HCT116 (cell line): ENCODE results near the gene ADCY2. TPM values are rescaled to one million over a fixed set of nuclear protein-coding genes. Genes with fewer than 3 reads are reported as not detected.

Experiments used
- ATAC-seq: fragments of 200-7000 bp; cut with Tn5 transposase; 2 replicates; pipeline ENCODE4 v1.9.1; 2020; ENCODE audit warnings: mild to moderate bottlenecking, moderate library complexity
- BruUV-seq: library from RNA; stranded (reverse); fragments of 400-500 nt; replicated peaks from 2 replicates; lab custom pipeline; 2021; lab: Mats Ljungman, UMichigan
- CTCF ChIA-PET: fragments of 300-600 bp; sonication (Branson Sonifier 250); formaldehyde crosslinking; loops from one replicate; lab custom pipeline; 2021; ENCODE audit warnings: antibody characterized with exemption; lab: Charles Lee
- POLR2A ChIA-PET: fragments of 300-600, 350-600 bp; sonication (Branson Sonifier 250); formaldehyde crosslinking; loops from one replicate; lab custom pipeline; 2021; ENCODE audit warnings: antibody characterized with exemption; lab: Charles Lee
- RAD21 ChIA-PET, 2 experiments: fragments of 300-600 bp; sonication (Branson Sonifier 250); formaldehyde crosslinking; loops; one replicate each; lab custom pipeline; 2023; ENCODE audit warnings: low total read pairs in 2 of 2; ENCODE audit not compliant: uncharacterized antibody in 2 of 2, unreplicated experiment in 2 of 2, low non-redundant PET in 1 of 2; lab: Charles Lee
- DNase-seq: peaks from one replicate; pipeline ENCODE4 v3.0.0-alpha.2; 2010; ENCODE audit warnings: low read depth, low spot score
- H2AFZ ChIP-seq: fragments of 200-600 bp; shearing (Covaris generic), sonication (generic); 2 replicates; pipeline ENCODE4 v1.6.1; 2017; ENCODE audit warnings: low read depth, mixed run types, mixed read lengths, antibody characterized with exemption, low read length; ENCODE audit not compliant: poor library complexity, severe bottlenecking
- H3K27ac ChIP-seq: 2 replicates; pipeline ENCODE4 v1.5.1; 2012; ENCODE audit warnings: low read depth, low read length
- H3K27me3 ChIP-seq: fragments of 200-600 bp; sonication (generic); 2 replicates; pipeline ENCODE4 v1.6.1; 2016; ENCODE audit warnings: mixed run types, low read length, mixed read lengths; ENCODE audit not compliant: insufficient read depth
- H3K36me3 ChIP-seq, 2 experiments: fragments of 200-500 bp in 1 of 2; fragments of 200-600 bp in 1 of 2; sonication (Bioruptor generic) in 1 of 2; sonication (generic) in 1 of 2; 2 replicates each; pipeline versions ENCODE4 v1.5.1 to v1.6.1; 2014 to 2016; ENCODE audit warnings: low read length in 2 of 2, inconsistent platforms in 1 of 2, mixed read lengths in 1 of 2, mixed run types in 1 of 2; ENCODE audit not compliant: insufficient read depth in 2 of 2, control insufficient read depth in 1 of 2
- H3K4me1 ChIP-seq, 2 experiments: fragments of 200-600 bp in 1 of 2; sonication (generic) in 1 of 2; 2 replicates each; pipeline versions ENCODE4 v1.5.1 to v1.6.1; 2012 to 2017; ENCODE audit warnings: low read length in 2 of 2, inconsistent platforms in 1 of 2, mild to moderate bottlenecking in 1 of 2, mixed read lengths in 1 of 2, mixed run types in 1 of 2, moderate library complexity in 1 of 2; ENCODE audit not compliant: insufficient read depth in 2 of 2, control insufficient read depth in 1 of 2
- H3K4me2 ChIP-seq: fragments of 200-600 bp; sonication (generic); 2 replicates; pipeline ENCODE4 v1.6.1; 2017; ENCODE audit warnings: mixed run types, low read length, mixed read lengths
- H3K4me3 ChIP-seq, 2 experiments: fragments of 200-600 bp in 1 of 2; sonication (generic) in 1 of 2; replicated peaks in 1 of 2; 2 replicates each; pipeline ENCODE4 v1.5.1; 2011 to 2016; ENCODE audit warnings: low read length in 2 of 2, control low read depth in 1 of 2, low read depth in 1 of 2, mild to moderate bottlenecking in 1 of 2, mixed read lengths in 1 of 2, mixed run types in 1 of 2
- H3K79me2 ChIP-seq: fragments of 200-600 bp; sonication (generic); 2 replicates; pipeline ENCODE4 v1.6.1; 2017; ENCODE audit warnings: mild to moderate bottlenecking, mixed run types, low read length, moderate library complexity, mixed read lengths; ENCODE audit not compliant: insufficient read depth
- H3K9ac ChIP-seq: fragments of 200-600 bp; sonication (generic); 2 replicates; pipeline ENCODE4 v1.6.1; 2016; ENCODE audit warnings: low read length, mixed read lengths
- H3K9me2 ChIP-seq: fragments of 200-600 bp; sonication (generic), shearing (Covaris generic); 2 replicates; pipeline ENCODE4 v1.6.1; 2017; ENCODE audit warnings: mixed run types, mild to moderate bottlenecking, moderate library complexity; ENCODE audit not compliant: insufficient read depth
- H3K9me3 ChIP-seq, 2 experiments: fragments of 200-500 bp in 1 of 2; fragments of 200-600 bp in 1 of 2; sonication (Bioruptor generic) in 1 of 2; sonication (generic) in 1 of 2; 2 replicates each; pipeline ENCODE4 v1.6.1; 2014 to 2017; ENCODE audit warnings: low read length in 2 of 2, mixed read lengths in 2 of 2, inconsistent platforms in 1 of 2, low read depth in 1 of 2, mild to moderate bottlenecking in 1 of 2, mixed run types in 1 of 2, moderate library complexity in 1 of 2; ENCODE audit not compliant: control insufficient read depth in 1 of 2, insufficient read depth in 1 of 2
- H4K20me1 ChIP-seq: fragments of 200-600 bp; sonication (generic), shearing (Covaris generic); 2 replicates; pipeline ENCODE4 v1.6.1; 2017; ENCODE audit warnings: mixed run types, mild to moderate bottlenecking, moderate library complexity; ENCODE audit not compliant: insufficient read depth
- CBX3 ChIP-seq: IDR thresholded peaks from 2 replicates; pipeline ENCODE4 v1.6.1; 2012; ENCODE audit warnings: low read depth
- CEBPB ChIP-seq: IDR thresholded peaks from 2 replicates; pipeline ENCODE4 v1.6.1; 2012; ENCODE audit warnings: low read depth
- ELF1 ChIP-seq: IDR thresholded peaks from 2 replicates; pipeline ENCODE4 v1.6.1; 2012; ENCODE audit warnings: low read depth, borderline replicate concordance
- EZH2phosphoT487 ChIP-seq: fragments of 200-600 bp; IDR thresholded peaks from 2 replicates; pipeline ENCODE4 v1.6.1; 2018; ENCODE audit warnings: antibody characterized with exemption, borderline replicate concordance
- MAX ChIP-seq: IDR thresholded peaks from 2 replicates; pipeline ENCODE4 v1.6.1; 2012
- POLR2AphosphoS5 ChIP-seq: IDR thresholded peaks from 2 replicates; pipeline ENCODE4 v1.6.1; 2011; ENCODE audit warnings: mild to moderate bottlenecking, low read depth, low read length, moderate library complexity
- RAD21 ChIP-seq: IDR thresholded peaks from 2 replicates; pipeline ENCODE4 v1.6.1; 2012; ENCODE audit warnings: low read depth, mild to moderate bottlenecking
- REST ChIP-seq: IDR thresholded peaks from 2 replicates; pipeline ENCODE4 v1.6.1; 2012; ENCODE audit warnings: low read depth
- SIN3A ChIP-seq: IDR thresholded peaks from 2 replicates; pipeline ENCODE4 v1.6.1; 2012; ENCODE audit warnings: low read depth
- SRF ChIP-seq: IDR thresholded peaks from 2 replicates; pipeline ENCODE4 v1.6.1; 2012; ENCODE audit warnings: low read depth
- TCF7L2 ChIP-seq: IDR thresholded peaks from 2 replicates; pipeline ENCODE4 v1.7.0; 2011; ENCODE audit warnings: borderline replicate concordance, inconsistent platforms; ENCODE audit not compliant: insufficient read depth, insufficient read length; ENCODE audit errors: extremely low read depth
- YY1 ChIP-seq: IDR thresholded peaks from 2 replicates; pipeline ENCODE4 v1.6.1; 2011; ENCODE audit warnings: low read length, low read depth, moderate library complexity, mild to moderate bottlenecking; ENCODE audit not compliant: insufficient replicate concordance; ENCODE audit errors: extremely low read depth
- ZBTB33 ChIP-seq: IDR thresholded peaks from 2 replicates; pipeline ENCODE4 v1.6.1; 2011; ENCODE audit warnings: mild to moderate bottlenecking, low read length, moderate library complexity; ENCODE audit not compliant: insufficient replicate concordance; ENCODE audit errors: extremely low read depth
- ZFX ChIP-seq: fragments of 450-650 bp; IDR thresholded peaks from 2 replicates; pipeline ENCODE4 v1.6.1; 2017
- ZNF274 ChIP-seq: fragments of 200-500 bp; sonication (Bioruptor generic); IDR thresholded peaks from 2 replicates; pipeline ENCODE4 v1.6.1; 2014; ENCODE audit warnings: mild to moderate bottlenecking, low read depth, low read length, inconsistent platforms
- intact Hi-C: fragments of 100-400 bp; cut with micrococcal nuclease; formaldehyde crosslinking; loops from 2 replicates; pipeline ENCODE4 v1.10.0; 2022
- total RNA-seq: library from RNA; stranded (reverse); gene quantifications from one replicate; pipeline ENCODE4 v1.2.1, GENCODE V29; 2021; ENCODE audit not compliant: unreplicated experiment

Gene ADCY2
- total RNA-seq, 1 experiment from 2014 or later, result 0.15 TPM

GRCh38 chr5:7610531-7611177, 214.7 kb downstream of the ADCY2 start:
- CTCF ChIA-PET, result no interaction called here
- Histone ChIP-seq H3K4me3 (no peak overlapping the region), H3K9ac (no peak overlapping the region), H3K9me3 (peaks cover 5 to 11% of the 10 kb centered on the region in 2 experiments; a peak in 2 of 4 replicates), H4K20me1 (no peaks in the 10 kb centered on the region), H3K27me3 (no peaks in the 10 kb centered on the region), H2AFZ (no peak overlapping the region), H3K4me1 (no peaks in the 10 kb centered on the region), H3K36me3 (no peaks in the 10 kb centered on the region), H3K4me2 (no peak overlapping the region), H3K9me2 (no peaks in the 10 kb centered on the region), H3K27ac (no peak overlapping the region), H3K79me2 (no peaks in the 10 kb centered on the region)
- TF ChIP-seq SRF, result no peak
- TF ChIP-seq EZH2phosphoT487, result no peak
- no peak for TF ChIP-seq ELF1
- TF ChIP-seq TCF7L2, result no peak
- TF ChIP-seq CEBPB, result no peak
- no peak for TF ChIP-seq ZBTB33
- no peak for TF ChIP-seq RAD21
- BruUV-seq, result no TSS peak
- ATAC-seq (no peak), DNase-seq (no peak)
- RAD21 ChIA-PET, result no interaction called here
- intact Hi-C loops, result no loop called here
- POLR2A ChIA-PET, result no interaction called here

- H4K20me1 ChIP-seq, result no peaks in the 10 kb centered on the region
- no peaks in the 10 kb centered on the region for H3K27me3 ChIP-seq
- RAD21 ChIA-PET, result no interaction called here
- no peaks in the 10 kb centered on the region for H3K9me2 ChIP-seq
- no peaks in the 10 kb centered on the region for H3K36me3 ChIP-seq
- no TSS peak for BruUV-seq
- no peak overlapping the region for H3K4me3 ChIP-seq
- H3K9ac ChIP-seq, result no peak overlapping the region
- no peak overlapping the region for H3K4me2 ChIP-seq
- TF ChIP-seq ZFX, result no peak
- no peak for TF ChIP-seq SRF
- TF ChIP-seq REST, result no peak
- TF ChIP-seq SIN3A, result no peak
- TF ChIP-seq CBX3, result no peak
- no peak for TF ChIP-seq YY1
- TF ChIP-seq POLR2AphosphoS5, result no peak
- no peak for TF ChIP-seq ZNF274
- TF ChIP-seq EZH2phosphoT487, result no peak
- TF ChIP-seq MAX, result no peak
- no peak for TF ChIP-seq RAD21
- TF ChIP-seq, all 23 proteins: peak for 0
- no peak for ATAC-seq
- ChIA-PET CTCF (no interaction called here), POLR2A (no interaction called here)
- no peak for DNase-seq
- H3K27ac ChIP-seq, result no peak overlapping the region
- H3K4me1 ChIP-seq, result no peaks in the 10 kb centered on the region
- H2AFZ ChIP-seq, result no peak overlapping the region
- intact Hi-C loops, result no loop called here
- peaks cover 5 to 11% of the 10 kb centered on the region in 2 experiments; a peak in 2 of 4 replicates for H3K9me3 ChIP-seq
- H3K79me2 ChIP-seq, result no peaks in the 10 kb centered on the region
Measured at GRCh38 chr5:7611518-7611917, 215.6 kb downstream of the ADCY2 start.
